GM06990 (cell line): Measurements from ENCODE around the gene IL26.

Experiments
- DNase-seq: peaks from one replicate; pipeline ENCODE4 v3.0.0-alpha.2; 2011; ENCODE audit not compliant: insufficient read length; ENCODE audit errors: extremely low read depth
- H3K27me3 ChIP-seq: replicated peaks from 2 replicates; pipeline ENCODE4 v1.6.0; 2011; ENCODE audit warnings: low read length; ENCODE audit not compliant: control insufficient read depth, insufficient read depth
- H3K36me3 ChIP-seq: 2 replicates; pipeline ENCODE4 v1.5.1; 2011; ENCODE audit warnings: low read length; ENCODE audit not compliant: control insufficient read depth, insufficient read depth
- H3K4me3 ChIP-seq: replicated peaks from 2 replicates; pipeline ENCODE4 v1.5.1; 2011; ENCODE audit warnings: low read depth, mild to moderate bottlenecking, control low read depth, low read length
- CTCF ChIP-seq: IDR thresholded peaks from 2 replicates; pipeline ENCODE4 v1.5.1; 2011; ENCODE audit warnings: low read length, control low read depth, mild to moderate bottlenecking, inconsistent platforms; ENCODE audit not compliant: insufficient read depth, poor library complexity, severe bottlenecking

IL26 gene

GRCh38 chr12:68207276-68207675 is 18.3 kb downstream of the IL26 start:
- TF ChIP-seq CTCF, result no peak
- DNase-seq, result no peak
- Histone ChIP-seq H3K36me3 (no peaks in the 10 kb centered on the region), H3K4me3 (no peak overlapping the region), H3K27me3 (no peaks in the 10 kb centered on the region; the same call in 1 of the 2 replicates)

GRCh38 chr12:68206446-68206845 is 19.2 kb downstream of the IL26 start:
- no peaks in the 10 kb centered on the region; the same call in 1 of the 2 replicates for H3K27me3 ChIP-seq
- no peaks in the 10 kb centered on the region for H3K36me3 ChIP-seq
- no peak for DNase-seq
- no peak for TF ChIP-seq CTCF
- no peak overlapping the region for H3K4me3 ChIP-seq

- no peak for TF ChIP-seq CTCF
- no peaks in the 10 kb centered on the region; the same call in 1 of the 2 replicates for H3K27me3 ChIP-seq
- no peak overlapping the region for H3K4me3 ChIP-seq
- no peak for DNase-seq
- no peaks in the 10 kb centered on the region for H3K36me3 ChIP-seq
Observed at GRCh38 chr12:68203460-68203875, 22.1 kb downstream of the IL26 start.

- Histone ChIP-seq H3K4me3 (no peak overlapping the region), H3K36me3 (no peaks in the 10 kb centered on the region), H3K27me3 (no peaks in the 10 kb centered on the region)
- no peak for DNase-seq
- no peak for TF ChIP-seq CTCF
Observed at GRCh38 chr12:68200854-68201253, 24.8 kb downstream of the IL26 start.

GRCh38 chr12:68199127-68199526 is 26.5 kb downstream of the IL26 start:
- no peak for DNase-seq
- H3K36me3 ChIP-seq, result no peaks in the 10 kb centered on the region
- TF ChIP-seq CTCF, result no peak
- H3K4me3 ChIP-seq, result no peak overlapping the region
- H3K27me3 ChIP-seq, result no peaks in the 10 kb centered on the region

- Histone ChIP-seq H3K4me3 (no peak overlapping the region), H3K36me3 (no peaks in the 10 kb centered on the region), H3K27me3 (no peaks in the 10 kb centered on the region)
- DNase-seq, result no peak
- no peak for TF ChIP-seq CTCF
Observed at GRCh38 chr12:68198507-68199086, 27.0 kb downstream of the IL26 start.
